Transverse colon (tissue), 4 donors: ENCODE results near the gene KRT80. TPM values are rescaled to one million over a fixed set of nuclear protein-coding genes. Genes with fewer than 3 reads are reported as not detected.

Experiments
- DNase-seq: peaks from one replicate; pipeline ENCODE4 v3.0.0-alpha.2; 2019
- H3K27ac ChIP-seq, 4 donors: fragments of 200-600 bp; sonication (generic); 2 replicates each; pipeline ENCODE4 v1.5.1; 2016 to 2018; ENCODE audit warnings: inconsistent platforms in 4 of 4
- H3K27me3 ChIP-seq: fragments of 200-600 bp; sonication (generic); 2 replicates; pipeline ENCODE4 v1.5.1; 2017; ENCODE audit warnings: inconsistent platforms
- H3K36me3 ChIP-seq, 4 donors: fragments of 200-600 bp; sonication (generic); 2 replicates each; pipeline ENCODE4 v1.5.1; 2017 to 2019; ENCODE audit warnings: inconsistent platforms in 4 of 4
- H3K4me1 ChIP-seq, 4 donors: fragments of 200-600 bp; sonication (generic); 2 replicates each; pipeline ENCODE4 v1.5.1; 2017 to 2020; ENCODE audit warnings: inconsistent platforms in 4 of 4
- H3K4me3 ChIP-seq, 4 donors: fragments of 200-600 bp; sonication (generic); 1 replicate in 1 of 4; 2 replicates in 3 of 4; pipeline versions ENCODE4 v1.5.1 to v1.6.1; 2017 to 2019; ENCODE audit warnings: inconsistent platforms in 4 of 4
- H3K9me3 ChIP-seq, 2 donors: fragments of 200-600 bp; sonication (generic); 2 replicates each; pipeline ENCODE4 v1.5.1; 2017 to 2019; ENCODE audit warnings: inconsistent platforms in 2 of 2
- EP300 ChIP-seq: sonication (generic); formaldehyde crosslinking; IDR thresholded peaks from one replicate; pipeline ENCODE4 v1.6.1; 2017; ENCODE audit warnings: antibody characterized with exemption, low read depth
- POLR2A ChIP-seq: fragments of 450-650 bp; IDR thresholded peaks from one replicate; pipeline ENCODE4 v1.6.1; 2016; ENCODE audit warnings: antibody characterized with exemption, mild to moderate bottlenecking, moderate library complexity
- POLR2AphosphoS5 ChIP-seq, 3 donors: sonication (generic); formaldehyde crosslinking; IDR thresholded peaks; one replicate each; pipeline ENCODE4 v1.6.1; 2016; ENCODE audit warnings: antibody characterized with exemption in 3 of 3
- WGBS, 2 donors: methylation state at CpG; one replicate each; pipeline ENCODE4 v1.1.5; 2018; ENCODE audit warnings: low coverage in 1 of 2; 5-methylcytosine and 5-hydroxymethylcytosine counted together
- in situ Hi-C, 4 donors: fragments of 200-750 bp; cut with MboI; loops; one replicate each; pipeline versions ENCODE4 v1.15.0 to v1.15.1; 2017; ENCODE audit warnings: low sequenced_read_pairs in 3 of 4, low pct_ligation_motif_present in 1 of 4, low pct_unique_long_range_greater_than_20kb in 1 of 4
- intact Hi-C: fragments of 100-400 bp; cut with DNase I; formaldehyde crosslinking; loops from one replicate; pipeline ENCODE4 v1.15.1; 2023; ENCODE audit warnings: low total_unique reads
- total RNA-seq, 4 donors: library from RNA; depleted of rRNA; stranded (reverse); fragments of >200 nt; gene quantifications; one replicate each; pipeline ENCODE4 v1.1.0, GENCODE V29; 2016
- TF ChIP-seq, protein P1 (sequence below), 5 experiments: fragments of 200-600 bp in 3 of 5; fragments of 450-650 bp in 2 of 5; sonication (generic) in 3 of 5; IDR thresholded peaks; 1 replicate in 2 of 5; 2 replicates in 3 of 5; pipeline ENCODE4 v1.5.1; 2016 to 2017; ENCODE audit warnings: antibody characterized with exemption in 5 of 5, inconsistent platforms in 3 of 5, mild to moderate bottlenecking in 2 of 5, moderate library complexity in 1 of 5

The KRT80 gene
- total RNA-seq, 4 donors from 2014 or later, result 0.14 TPM; not detected in 3

DNA sequence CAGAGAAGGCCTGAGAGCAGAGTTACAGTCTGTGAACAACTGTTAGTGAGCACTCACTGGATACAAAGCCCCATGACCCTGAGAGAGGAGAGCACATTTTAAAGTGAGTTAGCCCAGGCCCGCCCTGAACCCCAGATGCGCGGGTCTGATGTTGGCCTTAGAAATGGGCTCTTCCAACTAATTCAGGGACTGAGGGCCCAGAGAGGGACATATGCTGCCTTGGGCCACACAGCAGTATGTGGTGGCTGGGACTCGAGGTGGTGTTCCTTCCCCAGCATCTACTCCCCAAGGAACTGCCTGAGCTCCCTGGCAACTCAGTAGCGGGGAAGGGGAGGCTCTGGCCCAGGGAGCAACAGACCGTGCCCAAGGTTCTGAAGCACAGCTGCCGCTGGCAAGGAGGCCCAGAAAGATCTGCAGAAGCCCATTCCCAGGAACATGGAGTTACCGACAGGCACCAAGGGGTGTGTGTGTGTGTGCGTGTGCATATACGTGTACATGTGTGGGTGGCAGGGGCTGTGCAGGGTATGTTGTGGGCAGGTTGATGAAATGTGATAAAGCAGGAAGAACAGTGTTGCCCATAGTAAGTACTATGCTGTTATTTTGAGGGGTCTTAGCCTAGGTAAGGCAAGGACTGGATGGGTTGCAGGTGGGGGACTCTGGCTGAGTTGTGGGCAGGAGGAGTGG, 40.5 kb downstream of the KRT80 start:
- Histone ChIP-seq H3K4me3 (no peak overlapping the region), H3K4me1 (peaks cover 43 to 68% (median 56%) of the 10 kb centered on the region in 4 donors), H3K27ac (peak overlapping the region in 3 of 4 donors; percentile 61 to 93 (median 77)), H3K36me3 (no peaks in the 10 kb centered on the region), H3K9me3 (no peaks in the 10 kb centered on the region), H3K27me3 (peaks cover 4% of the 10 kb centered on the region)
- intact Hi-C loops (loop anchor here (10.0 kb wide), 1 partner anchor 124 kb away; the partner anchor contains the start of gene KRT86), in situ Hi-C loops (loop anchor here (10.0 kb wide), 3 partner anchors 724 to 824 kb away; no protein-coding TSS in a partner anchor)
- WGBS, 2 donors, result 94% methylated on average over 10 of the region's 10 CpGs; no CpG with 5 or more reads in 1 of the 2 donors
- no peak for DNase-seq
- TF ChIP-seq, protein P1, sequence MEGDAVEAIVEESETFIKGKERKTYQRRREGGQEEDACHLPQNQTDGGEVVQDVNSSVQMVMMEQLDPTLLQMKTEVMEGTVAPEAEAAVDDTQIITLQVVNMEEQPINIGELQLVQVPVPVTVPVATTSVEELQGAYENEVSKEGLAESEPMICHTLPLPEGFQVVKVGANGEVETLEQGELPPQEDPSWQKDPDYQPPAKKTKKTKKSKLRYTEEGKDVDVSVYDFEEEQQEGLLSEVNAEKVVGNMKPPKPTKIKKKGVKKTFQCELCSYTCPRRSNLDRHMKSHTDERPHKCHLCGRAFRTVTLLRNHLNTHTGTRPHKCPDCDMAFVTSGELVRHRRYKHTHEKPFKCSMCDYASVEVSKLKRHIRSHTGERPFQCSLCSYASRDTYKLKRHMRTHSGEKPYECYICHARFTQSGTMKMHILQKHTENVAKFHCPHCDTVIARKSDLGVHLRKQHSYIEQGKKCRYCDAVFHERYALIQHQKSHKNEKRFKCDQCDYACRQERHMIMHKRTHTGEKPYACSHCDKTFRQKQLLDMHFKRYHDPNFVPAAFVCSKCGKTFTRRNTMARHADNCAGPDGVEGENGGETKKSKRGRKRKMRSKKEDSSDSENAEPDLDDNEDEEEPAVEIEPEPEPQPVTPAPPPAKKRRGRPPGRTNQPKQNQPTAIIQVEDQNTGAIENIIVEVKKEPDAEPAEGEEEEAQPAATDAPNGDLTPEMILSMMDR (IDR thresholded peaks at IDR 0.05), result no peak
- TF ChIP-seq POLR2AphosphoS5 (IDR thresholded peaks at IDR 0.05), result no peak
- no peak for TF ChIP-seq EP300
- TF ChIP-seq POLR2A, result no peak

DNA sequence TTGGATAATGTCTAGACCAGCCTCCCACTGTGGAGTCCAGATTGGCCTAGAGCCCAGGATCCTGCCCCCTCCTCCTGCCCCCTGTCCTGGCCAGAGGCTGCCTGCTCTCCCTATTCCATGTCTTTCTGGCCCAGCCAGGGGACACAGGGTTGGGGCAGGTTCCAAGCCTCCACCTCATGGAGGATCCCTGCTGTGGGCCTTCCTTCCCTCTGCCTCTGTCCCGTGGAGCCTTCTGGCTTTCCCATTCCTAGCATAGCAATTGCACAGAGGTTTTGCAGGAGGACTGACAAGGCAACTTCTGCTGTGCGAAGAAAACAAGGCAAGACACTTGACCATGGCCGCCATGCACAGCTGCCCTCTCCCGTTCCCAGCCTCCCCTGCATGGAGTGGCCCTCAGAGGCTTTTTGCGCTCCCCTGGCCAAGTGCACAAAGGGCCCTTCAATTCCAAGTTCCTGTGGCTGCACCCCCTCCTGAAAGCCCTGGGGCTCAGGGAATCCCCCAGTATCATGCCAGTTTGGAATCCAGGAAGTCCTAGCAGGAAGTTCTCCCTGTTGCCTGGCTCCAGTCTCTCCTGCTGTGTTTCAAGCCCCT, 42.1 kb downstream of the KRT80 start:
- TF ChIP-seq EP300 (no peak), POLR2A (no peak), POLR2AphosphoS5 (IDR thresholded peaks at IDR 0.05) (no peak)
- TF ChIP-seq, protein P1 (IDR thresholded peaks at IDR 0.05), result no peak
- in situ Hi-C loops, result loop anchor here (10.0 kb wide), 3 partner anchors 725 to 825 kb away; no protein-coding TSS in a partner anchor
- Histone ChIP-seq H3K4me3 (no peak overlapping the region), H3K27ac (peak overlapping the region; percentile 83 to 93 (median 88)), H3K27me3 (peaks cover 4% of the 10 kb centered on the region), H3K9me3 (no peaks in the 10 kb centered on the region), H3K4me1 (peaks cover 44 to 73% (median 55%) of the 10 kb centered on the region in 4 donors), H3K36me3 (no peaks in the 10 kb centered on the region)
- DNase-seq, result no peak
- intact Hi-C loops, result loop anchor here (10.0 kb wide), 1 partner anchor 125 kb away; the partner anchor contains the start of gene KRT86
- 71% methylated on average over 5 of the region's 5 CpGs; no CpG with 5 or more reads in 1 of the 2 donors for WGBS, 2 donors

DNA sequence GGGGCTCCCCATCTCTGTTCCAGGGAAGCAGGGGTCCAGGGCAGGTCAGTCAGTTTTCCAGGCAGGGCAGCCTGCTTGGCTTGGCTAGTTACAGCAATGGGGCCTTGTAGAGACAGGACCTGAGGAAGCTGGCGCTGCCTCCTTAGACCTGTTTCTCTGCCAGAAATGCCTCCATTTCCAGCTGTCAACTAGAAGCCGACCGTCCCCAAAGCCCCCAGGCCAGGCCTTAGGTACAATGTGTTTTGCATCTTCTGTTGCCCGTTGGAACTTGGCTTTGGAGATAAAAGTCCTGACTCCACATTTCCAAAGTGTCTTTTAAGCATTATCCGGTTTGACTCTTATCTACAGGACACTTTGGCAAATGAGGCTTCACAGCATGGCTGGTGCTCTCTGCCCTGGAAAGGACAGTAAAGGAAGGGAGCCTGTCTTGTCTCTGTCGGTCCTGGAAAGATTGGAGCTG, 42.6 kb downstream of the KRT80 start:
- in situ Hi-C loops, result no loop called here
- TF ChIP-seq EP300 (no peak), POLR2AphosphoS5 (IDR thresholded peaks at IDR 0.05) (no peak), POLR2A (no peak)
- TF ChIP-seq, protein P1 (IDR thresholded peaks at IDR 0.05), result no peak
- Histone ChIP-seq H3K36me3 (no peaks in the 10 kb centered on the region), H3K4me3 (no peak overlapping the region), H3K9me3 (no peaks in the 10 kb centered on the region), H3K4me1 (peaks cover 46 to 78% (median 58%) of the 10 kb centered on the region in 4 donors), H3K27ac (peak overlapping the region; percentile 83 to 93 (median 88)), H3K27me3 (peaks cover 4% of the 10 kb centered on the region)
- 20 to 52% methylated on average over 1 to 6 of the region's 6 CpGs for WGBS, 2 donors
- intact Hi-C loops, result no loop called here
- peak; percentile 13 for DNase-seq

DNA sequence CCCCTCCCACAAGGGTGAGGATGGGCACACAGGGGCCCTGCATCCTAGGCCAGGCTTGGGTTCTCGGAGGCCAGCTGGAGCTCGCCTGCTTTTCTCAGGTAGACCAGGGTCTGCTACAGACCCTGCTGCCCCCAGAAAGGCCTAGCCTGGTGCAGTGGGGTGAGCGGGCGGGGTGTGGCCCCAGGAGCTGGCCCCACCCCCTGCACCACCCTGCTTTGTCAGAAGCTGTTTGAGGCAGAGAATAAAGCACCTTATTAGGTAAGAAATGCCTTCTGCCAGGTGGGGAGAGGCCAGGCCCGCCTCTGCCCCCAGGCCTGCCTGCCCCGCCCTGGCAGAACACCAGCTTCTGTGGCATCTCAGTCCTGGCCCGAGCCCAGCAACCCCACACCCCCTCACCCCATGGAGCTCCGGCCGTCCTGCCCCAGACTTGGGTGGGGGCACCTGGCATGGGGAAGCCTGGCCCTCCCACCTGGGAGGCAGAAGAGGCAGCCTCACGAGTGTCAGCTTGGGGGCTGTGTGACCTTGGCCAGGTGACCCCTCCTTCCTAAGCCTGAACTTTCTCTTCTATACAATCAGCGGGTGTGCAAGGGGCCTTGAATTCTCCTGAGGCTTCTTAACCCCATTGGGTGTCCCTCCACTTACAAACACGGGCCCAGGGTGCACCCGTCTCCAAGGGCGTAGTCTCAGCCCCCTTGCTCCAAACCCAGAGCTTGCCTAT, 43.2 kb downstream of the KRT80 start:
- peak overlapping the region; percentile 83 to 93 (median 88) for H3K27ac ChIP-seq
- peaks cover 49 to 83% (median 63%) of the 10 kb centered on the region in 4 donors for H3K4me1 ChIP-seq
- no peaks in the 10 kb centered on the region for H3K9me3 ChIP-seq
- intact Hi-C loops, result no loop called here
- peak; percentile 92 for DNase-seq
- TF ChIP-seq, protein P1 (IDR thresholded peaks at IDR 0.05), result no peak
- TF ChIP-seq POLR2AphosphoS5 (IDR thresholded peaks at IDR 0.05) (peak in 2 of 3 donors; percentile 35 to 43), POLR2A (peak; percentile 41), EP300 (peak; percentile 82)
- H3K4me3 ChIP-seq, result no peak overlapping the region
- in situ Hi-C loops, result no loop called here
- H3K36me3 ChIP-seq, result no peaks in the 10 kb centered on the region
- WGBS, 2 donors, result 72% methylated on average over 13 of the region's 14 CpGs; no CpG with 5 or more reads in 1 of the 2 donors
- H3K27me3 ChIP-seq, result peaks cover 4% of the 10 kb centered on the region
